Dedifferentiated amniotic fluid mesenchymal stem cell (primary cell): ENCODE results near the gene INPP5B.
"Not testable (repeated sequence)": the region's sequence is repeated elsewhere in the genome, so short reads cannot be mapped to it uniquely, and the experiment has no call there.

Experiments
- DNase-seq: peaks from one replicate; pipeline ENCODE4 v3.0.0-alpha.2; 2016; ENCODE audit errors: extremely low spot score

The INPP5B gene

DNA sequence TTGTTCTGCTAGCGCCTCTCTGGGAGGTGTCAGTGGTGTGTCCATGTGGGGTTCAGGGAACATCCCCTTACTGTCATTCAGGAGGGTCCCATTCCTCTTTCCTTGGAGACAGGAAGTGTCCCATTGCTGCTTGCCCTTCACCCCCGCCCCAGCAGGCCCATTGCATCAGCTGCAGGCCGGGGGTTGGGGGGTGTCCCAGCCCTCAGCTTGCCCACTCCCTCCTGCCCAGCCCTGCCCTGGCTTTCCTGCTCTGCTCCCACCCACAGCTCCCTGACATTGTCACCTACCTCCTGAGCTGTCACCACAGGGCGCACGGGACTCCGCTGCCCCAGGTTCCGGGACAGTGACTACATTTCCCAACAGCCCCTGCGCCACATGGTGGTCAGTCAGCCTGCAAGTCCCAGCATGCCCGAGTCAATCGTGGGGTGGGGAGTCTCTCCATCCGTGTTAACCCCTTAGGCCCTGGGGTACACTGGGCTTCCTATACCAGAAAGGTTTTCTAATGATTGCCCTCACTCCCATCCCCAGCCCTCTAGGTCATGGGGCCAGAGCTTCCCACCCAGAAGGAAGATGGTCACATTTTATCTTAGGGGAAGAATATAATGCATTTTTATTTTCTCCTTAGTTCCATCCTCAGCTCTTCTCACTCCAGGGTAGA is at the start of gene INPP5B:
Gene INPP5B, minus strand, starts transcription at position 351 of the 658 bp plus-strand sequence. CDS start 745 bp downstream, outside the sequence.
- peak; percentile 83 for DNase-seq

DNA sequence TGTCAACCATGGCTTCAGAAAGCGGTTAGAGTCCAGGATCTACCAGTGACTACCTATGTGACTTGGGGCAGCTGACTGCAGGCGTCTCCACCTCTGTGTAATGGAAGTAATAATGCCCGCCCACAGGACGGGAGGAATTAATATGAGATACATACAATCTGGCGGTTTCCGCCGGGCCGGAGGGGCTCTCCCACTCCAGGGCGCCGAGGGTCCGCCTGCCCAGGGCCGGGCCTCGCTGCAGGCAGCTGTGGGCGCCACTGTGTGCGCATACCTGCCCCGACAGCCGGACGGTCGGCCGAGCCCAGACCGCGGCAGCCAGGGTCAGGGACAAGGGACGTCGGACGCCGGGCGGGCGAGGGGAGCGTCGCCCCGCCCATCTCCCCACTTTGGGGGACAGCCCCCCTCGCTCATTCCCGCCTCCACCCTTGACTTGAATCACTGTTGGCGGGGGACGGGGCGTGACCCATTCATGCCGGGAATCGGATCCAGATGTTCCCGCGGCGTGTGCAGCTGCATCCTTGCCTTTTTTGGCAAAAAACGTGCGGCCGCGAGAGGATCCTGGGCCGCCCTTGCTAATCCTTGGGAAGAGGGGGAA is 49.0 kb upstream of the INPP5B start:
- peak; percentile 80 for DNase-seq

DNA sequence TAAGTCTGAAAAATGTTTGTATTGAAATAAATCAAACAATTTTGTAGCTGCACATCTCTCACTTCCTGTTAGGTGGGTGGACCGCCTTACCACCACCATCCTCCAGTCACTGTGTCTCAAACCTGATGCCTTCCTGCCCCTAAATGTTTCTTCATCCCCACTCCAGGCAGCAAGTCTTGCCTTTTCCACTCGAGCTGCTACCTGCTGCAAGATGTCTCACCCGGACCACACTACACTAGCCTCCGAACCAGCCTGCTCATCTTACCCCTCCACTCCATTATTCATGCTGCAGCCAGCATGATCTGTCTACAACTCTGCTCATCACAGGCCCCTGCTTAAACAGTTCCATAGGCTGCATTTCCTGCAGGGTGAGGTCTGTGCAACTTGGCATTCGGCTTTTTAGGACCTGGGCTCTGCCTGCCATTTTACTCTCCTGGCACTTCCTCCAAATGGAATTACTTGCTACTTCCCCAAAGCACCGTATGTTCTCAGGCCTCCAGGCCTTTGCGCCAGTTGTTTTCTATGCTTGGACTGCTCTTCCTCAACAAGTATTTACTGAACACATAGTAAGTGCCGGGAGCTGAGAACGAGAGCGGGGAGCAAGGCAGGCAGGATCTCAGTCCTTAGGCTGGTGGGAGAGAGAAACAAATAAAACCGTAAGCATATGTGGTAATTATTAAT is 48.2 kb upstream of the INPP5B start:
- DNase-seq: no peak

GRCh38 chr1:37989361-37989930 is 42.6 kb upstream of the INPP5B start:
- DNase-seq: no peak

- DNase-seq: no peak
These were observed 40.8 kb upstream of the INPP5B start for GRCh38 chr1:37987679-37988078.

DNA sequence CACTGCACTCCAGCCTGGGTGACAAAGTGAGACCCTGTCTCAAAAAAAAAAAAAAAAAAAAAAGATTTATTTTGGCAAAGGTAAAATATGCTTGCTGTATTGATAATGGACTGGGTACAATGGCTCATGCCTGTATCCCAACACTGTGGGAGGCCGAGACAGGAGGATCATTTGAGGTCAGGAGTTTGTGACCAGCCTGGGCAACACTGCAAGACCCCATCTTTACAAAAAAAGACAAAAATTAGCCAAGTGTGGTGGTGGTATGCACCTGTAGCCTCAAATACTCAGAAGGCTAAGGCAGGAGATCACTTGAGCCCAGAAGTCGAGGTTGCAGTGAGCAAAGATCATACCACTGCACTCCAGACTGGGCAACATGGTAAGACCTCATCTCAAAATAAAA is 36.7 kb upstream of the INPP5B start:
- DNase-seq: no peak

- DNase-seq: no peak
These were observed 31.7 kb upstream of the INPP5B start for GRCh38 chr1:37978541-37978940.

GRCh38 chr1:37975083-37975482 is 28.2 kb upstream of the INPP5B start:
- DNase-seq: peak; percentile 57

DNA sequence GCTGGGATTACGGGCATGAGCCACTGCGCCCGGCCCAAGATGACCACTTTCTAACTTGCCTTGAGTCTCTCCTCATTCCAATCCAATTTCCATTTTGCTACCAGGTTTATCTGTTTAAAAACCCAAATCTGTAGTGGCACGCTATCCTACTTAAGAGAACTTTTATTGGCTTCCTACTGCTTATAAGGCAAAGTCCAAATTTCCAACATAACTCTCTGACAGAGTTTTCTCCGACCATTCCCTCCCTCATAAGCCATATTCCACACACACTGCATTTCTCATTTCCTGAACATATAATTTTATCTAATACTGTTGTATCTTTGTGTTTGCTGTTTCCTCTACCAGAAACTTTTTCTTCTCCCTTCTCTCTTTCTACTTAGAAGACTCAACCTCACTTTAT is 27.7 kb upstream of the INPP5B start:
- DNase-seq: no peak

- DNase-seq: not testable (repeated sequence)
These were observed 26.8 kb upstream of the INPP5B start for GRCh38 chr1:37973684-37974083.

GRCh38 chr1:37965301-37965700 is 18.4 kb upstream of the INPP5B start:
- no peak for DNase-seq

- DNase-seq: not testable (repeated sequence)
These were observed 17.3 kb upstream of the INPP5B start for GRCh38 chr1:37964106-37964505.

- DNase-seq: peak; percentile 80
These were observed 11.8 kb upstream of the INPP5B start for GRCh38 chr1:37958690-37959089.

DNA sequence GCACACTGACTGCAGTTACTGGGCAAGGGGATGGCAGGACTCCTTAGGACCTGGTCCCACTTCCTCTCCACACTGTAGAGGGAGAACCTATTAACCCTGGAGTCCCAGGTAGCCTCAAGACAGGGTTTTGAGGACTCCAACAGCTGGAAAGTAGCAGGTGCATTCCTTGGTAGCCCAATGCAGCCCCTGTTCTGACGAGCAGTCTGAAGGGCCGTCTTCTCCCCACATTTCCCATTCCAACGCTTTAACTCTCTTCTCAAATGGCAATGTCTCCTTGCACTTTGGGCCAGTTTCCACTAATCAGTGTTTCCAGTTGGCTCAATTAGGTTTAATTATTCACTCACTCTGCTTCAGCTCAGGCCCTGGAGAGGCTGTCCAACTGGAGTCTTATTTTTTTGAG is 8.8 kb upstream of the INPP5B start:
- DNase-seq: no peak

GRCh38 chr1:37954316-37954971 is 7.6 kb upstream of the INPP5B start:
- no peak for DNase-seq

- DNase-seq: no peak
These were observed 5.9 kb upstream of the INPP5B start for GRCh38 chr1:37952738-37953137.

- no peak for DNase-seq
These were observed 5.2 kb upstream of the INPP5B start for GRCh38 chr1:37951783-37952624.

- no peak for DNase-seq
These were observed 4.4 kb upstream of the INPP5B start for GRCh38 chr1:37951041-37951782.

GRCh38 chr1:37949524-37950152 is 2.8 kb upstream of the INPP5B start:
- no peak for DNase-seq

DNA sequence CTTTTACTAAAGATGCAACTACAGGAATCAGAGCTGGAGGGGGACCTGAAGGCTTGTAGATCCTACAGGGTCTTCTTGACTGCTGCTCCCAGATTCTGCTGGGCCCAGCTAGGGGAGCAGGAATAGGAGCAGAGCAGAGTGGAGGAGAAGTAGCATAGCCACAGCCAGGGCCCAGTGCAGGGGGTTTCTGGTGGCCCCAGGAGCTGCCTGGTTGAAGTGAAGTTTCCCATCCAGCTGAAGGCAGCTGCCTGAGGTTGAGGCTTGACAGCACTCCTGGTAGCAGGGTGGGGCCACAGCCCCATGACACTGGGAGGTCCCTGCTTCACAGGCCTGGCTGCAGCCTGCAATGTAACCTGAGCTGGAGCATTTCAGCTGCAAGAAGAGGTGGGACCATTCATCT is 2.0 kb upstream of the INPP5B start:
- peak; percentile 8 for DNase-seq
